Measurements from ENCODE around the gene PCSK1.

DNA sequence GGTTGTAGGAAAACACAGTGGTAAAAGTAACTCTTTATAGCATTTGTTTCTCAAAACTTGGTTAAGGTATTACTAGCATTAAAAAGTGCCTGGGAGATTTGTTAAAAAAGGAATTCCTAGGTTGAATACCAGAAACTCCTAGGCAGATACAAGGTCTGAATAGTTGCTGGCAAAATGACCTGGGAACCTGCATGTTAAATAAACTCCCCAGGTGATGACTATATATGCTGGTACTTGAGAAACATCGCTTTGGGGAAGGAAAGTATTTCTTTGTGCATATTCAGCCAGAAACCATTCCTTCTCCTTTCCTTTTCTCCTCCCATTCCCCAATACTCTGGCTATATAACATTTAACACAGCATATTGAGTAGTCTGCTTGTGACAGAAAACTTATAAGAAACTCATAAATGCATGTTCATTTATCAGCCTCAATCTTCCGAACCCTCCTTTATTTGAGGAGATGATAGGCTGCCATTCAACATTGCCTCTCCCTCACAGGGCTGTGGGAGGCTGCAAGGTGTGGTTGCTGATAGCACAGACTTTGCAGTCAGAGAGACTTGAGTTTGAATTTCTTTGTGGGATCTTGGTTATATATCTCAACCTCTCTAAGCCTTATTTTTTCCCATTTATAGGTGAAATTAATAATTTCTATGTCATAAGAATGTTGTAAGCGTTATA lies 28.7 kb downstream of the PCSK1 start:
- TF ChIP-seq JUN (IDR thresholded peaks at IDR 0.05) (no peak), KDM1A (IDR thresholded peaks at IDR 0.05; ENCODE audit: low read depth) (no peak), EP300 (IDR thresholded peaks at IDR 0.05) (no peak), CHD2 (IDR thresholded peaks at IDR 0.05; ENCODE audit: low read length, partially characterized antibody) (no peak), POLR2A (IDR thresholded peaks at IDR 0.05; ENCODE audit: low read length) (no peak), NR3C1 (IDR thresholded peaks at IDR 0.05) (no peak), TP53 (CRISPR knock-in tag; IDR thresholded peaks at IDR 0.05) (no peak), RAD21 (conservative IDR thresholded peaks at IDR 0.05 in 1 of 2, IDR thresholded peaks at IDR 0.05 in 1 of 2) (no peak)
- TF ChIP-seq, protein P1, sequence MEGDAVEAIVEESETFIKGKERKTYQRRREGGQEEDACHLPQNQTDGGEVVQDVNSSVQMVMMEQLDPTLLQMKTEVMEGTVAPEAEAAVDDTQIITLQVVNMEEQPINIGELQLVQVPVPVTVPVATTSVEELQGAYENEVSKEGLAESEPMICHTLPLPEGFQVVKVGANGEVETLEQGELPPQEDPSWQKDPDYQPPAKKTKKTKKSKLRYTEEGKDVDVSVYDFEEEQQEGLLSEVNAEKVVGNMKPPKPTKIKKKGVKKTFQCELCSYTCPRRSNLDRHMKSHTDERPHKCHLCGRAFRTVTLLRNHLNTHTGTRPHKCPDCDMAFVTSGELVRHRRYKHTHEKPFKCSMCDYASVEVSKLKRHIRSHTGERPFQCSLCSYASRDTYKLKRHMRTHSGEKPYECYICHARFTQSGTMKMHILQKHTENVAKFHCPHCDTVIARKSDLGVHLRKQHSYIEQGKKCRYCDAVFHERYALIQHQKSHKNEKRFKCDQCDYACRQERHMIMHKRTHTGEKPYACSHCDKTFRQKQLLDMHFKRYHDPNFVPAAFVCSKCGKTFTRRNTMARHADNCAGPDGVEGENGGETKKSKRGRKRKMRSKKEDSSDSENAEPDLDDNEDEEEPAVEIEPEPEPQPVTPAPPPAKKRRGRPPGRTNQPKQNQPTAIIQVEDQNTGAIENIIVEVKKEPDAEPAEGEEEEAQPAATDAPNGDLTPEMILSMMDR (IDR thresholded peaks at IDR 0.05) = no peak
- TF ChIP-seq, protein P2, sequence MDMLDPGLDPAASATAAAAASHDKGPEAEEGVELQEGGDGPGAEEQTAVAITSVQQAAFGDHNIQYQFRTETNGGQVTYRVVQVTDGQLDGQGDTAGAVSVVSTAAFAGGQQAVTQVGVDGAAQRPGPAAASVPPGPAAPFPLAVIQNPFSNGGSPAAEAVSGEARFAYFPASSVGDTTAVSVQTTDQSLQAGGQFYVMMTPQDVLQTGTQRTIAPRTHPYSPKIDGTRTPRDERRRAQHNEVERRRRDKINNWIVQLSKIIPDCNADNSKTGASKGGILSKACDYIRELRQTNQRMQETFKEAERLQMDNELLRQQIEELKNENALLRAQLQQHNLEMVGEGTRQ (IDR thresholded peaks at IDR 0.05) = no peak
- TF ChIP-seq, protein P3, sequence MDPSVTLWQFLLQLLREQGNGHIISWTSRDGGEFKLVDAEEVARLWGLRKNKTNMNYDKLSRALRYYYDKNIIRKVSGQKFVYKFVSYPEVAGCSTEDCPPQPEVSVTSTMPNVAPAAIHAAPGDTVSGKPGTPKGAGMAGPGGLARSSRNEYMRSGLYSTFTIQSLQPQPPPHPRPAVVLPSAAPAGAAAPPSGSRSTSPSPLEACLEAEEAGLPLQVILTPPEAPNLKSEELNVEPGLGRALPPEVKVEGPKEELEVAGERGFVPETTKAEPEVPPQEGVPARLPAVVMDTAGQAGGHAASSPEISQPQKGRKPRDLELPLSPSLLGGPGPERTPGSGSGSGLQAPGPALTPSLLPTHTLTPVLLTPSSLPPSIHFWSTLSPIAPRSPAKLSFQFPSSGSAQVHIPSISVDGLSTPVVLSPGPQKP (IDR thresholded peaks at IDR 0.05; ENCODE audit: low read depth, low read length) = no peak
